ENCODE measurements around the gene ZNF680.
"Not testable (repeated sequence)": the region's sequence is repeated elsewhere in the genome, so short reads cannot be mapped to it uniquely, and the experiment has no call there.

ZNF680 gene

GRCh38 chr7:64562626-64563278 lies at the start of gene ZNF680:
Gene ZNF680, minus strand, starts transcription at chr7:64563071. Its CDS starts 117 bp downstream, at chr7:64562954.
- DNase-seq (ENCODE audit: low read depth in 2 of 2), result peak; percentile 85 to 86

- no peak for DNase-seq (ENCODE audit: low read depth in 2 of 2)
Observed at GRCh38 chr7:64612452-64612851, 49.6 kb upstream of the ZNF680 start.

DNA sequence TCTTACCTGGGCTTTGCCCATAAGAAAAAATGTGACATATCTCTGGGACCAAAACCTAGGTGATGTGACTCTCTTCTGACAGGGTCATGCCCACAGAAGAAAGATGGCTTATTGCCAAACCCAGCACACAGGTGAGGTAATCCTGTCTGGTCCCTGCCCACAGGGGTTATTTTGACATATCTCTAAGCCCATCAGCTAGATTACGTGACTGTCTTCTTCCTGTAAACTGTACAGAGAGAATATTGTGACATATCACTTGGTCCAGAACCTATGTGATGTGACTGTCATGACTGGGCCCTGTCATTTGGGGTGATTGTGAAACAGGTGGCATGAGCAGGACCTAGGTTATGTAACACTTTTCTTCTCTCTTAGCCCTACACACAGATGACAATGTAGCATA lies 48.8 kb upstream of the ZNF680 start:
- DNase-seq (ENCODE audit: low read depth in 2 of 2), result no peak

GRCh38 chr7:64610997-64611396 lies 48.1 kb upstream of the ZNF680 start:
- no peak for DNase-seq (ENCODE audit: low read depth in 2 of 2)

- DNase-seq (ENCODE audit: low read depth in 2 of 2), result no peak
Observed at GRCh38 chr7:64608116-64608910, 45.4 kb upstream of the ZNF680 start.

DNA sequence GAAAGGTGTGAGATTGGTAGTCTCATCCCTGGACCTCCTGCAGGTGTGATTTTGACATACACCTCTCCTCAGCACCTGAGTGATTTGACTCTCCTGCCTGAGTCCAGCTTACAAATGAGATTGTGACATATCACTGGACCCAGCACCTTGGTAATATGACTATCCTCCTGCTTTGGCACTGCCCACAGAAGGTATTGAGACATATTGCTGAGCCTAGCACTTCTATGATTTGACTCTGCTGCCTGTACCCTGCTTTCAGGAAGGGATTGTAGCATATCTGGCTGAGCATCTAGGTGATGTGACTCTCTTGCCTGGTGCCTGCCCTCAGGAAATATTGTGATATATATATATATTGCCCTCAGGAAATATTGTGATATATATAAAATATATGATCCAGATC lies 43.5 kb upstream of the ZNF680 start:
- no peak for DNase-seq (ENCODE audit: low read depth in 2 of 2)

DNA sequence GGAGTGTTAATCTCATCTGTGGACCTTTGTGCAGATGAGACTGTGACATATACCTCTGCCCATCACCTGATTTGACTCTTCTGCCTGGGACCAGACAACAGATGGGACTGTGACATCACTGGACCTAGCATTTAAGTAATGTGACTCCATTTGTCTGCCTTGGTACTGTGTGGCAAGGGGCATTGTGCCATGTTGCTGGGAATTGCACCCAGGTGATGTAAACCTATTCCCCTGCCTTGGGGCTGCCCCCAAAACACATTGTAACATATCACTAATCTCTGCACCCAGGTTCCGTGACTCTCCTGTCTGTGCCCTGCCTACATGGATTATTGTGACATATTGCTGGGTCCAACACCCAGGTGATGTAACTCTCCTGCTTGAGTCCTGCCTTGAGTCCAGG lies 40.4 kb upstream of the ZNF680 start:
- no peak for DNase-seq (ENCODE audit: low read depth in 2 of 2)

DNA sequence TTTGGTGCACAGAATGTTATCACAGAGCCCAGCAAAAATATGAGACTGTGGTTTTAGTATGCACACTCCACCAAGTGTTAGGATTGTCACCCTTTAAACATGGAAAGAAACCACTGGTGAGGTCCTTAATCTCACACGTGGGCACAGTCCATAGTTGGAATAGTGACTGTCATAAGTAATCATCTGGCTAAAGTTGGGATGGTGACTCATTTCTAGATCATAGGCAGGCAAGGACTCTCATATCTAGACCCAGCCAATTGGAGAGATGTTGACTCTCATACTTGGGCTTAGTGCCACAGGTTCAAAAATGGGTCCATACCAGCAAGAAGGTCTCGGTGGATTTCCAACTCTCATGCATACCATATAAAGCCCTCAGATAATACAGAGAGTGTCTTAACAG lies 39.6 kb upstream of the ZNF680 start:
- no peak for DNase-seq (ENCODE audit: low read depth in 2 of 2)

GRCh38 chr7:64602086-64602485 lies 39.2 kb upstream of the ZNF680 start:
- DNase-seq (ENCODE audit: low read depth in 2 of 2), result no peak

- no peak for DNase-seq (ENCODE audit: low read depth in 2 of 2)
Observed at GRCh38 chr7:64599359-64599758, 36.5 kb upstream of the ZNF680 start.

DNA sequence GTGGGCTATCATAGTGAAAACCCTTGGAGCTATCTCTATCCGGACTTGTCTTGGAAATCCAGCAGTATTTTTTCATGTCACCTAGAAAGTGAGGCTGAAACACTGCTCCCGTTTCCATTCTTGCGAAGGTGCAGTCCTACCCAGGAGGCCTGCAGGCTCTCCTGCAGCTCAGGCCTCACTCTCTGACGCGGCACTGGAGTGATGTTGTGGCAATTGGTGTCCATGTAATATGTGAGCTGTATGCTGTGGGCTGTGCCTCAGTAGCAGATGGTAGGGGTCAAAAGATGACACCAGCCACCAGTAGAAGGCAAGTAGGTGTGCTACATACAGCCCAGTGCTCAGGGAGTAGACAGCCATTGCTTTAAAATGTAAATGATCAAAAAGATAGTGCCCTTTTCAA lies 28.1 kb upstream of the ZNF680 start:
- no peak for DNase-seq (ENCODE audit: low read depth in 2 of 2)

GRCh38 chr7:64581926-64582894 lies 19.3 kb upstream of the ZNF680 start:
- DNase-seq (ENCODE audit: low read depth in 2 of 2), result no peak

GRCh38 chr7:64581391-64581790 lies 18.5 kb upstream of the ZNF680 start:
- DNase-seq (ENCODE audit: low read depth in 2 of 2), result no peak

DNA sequence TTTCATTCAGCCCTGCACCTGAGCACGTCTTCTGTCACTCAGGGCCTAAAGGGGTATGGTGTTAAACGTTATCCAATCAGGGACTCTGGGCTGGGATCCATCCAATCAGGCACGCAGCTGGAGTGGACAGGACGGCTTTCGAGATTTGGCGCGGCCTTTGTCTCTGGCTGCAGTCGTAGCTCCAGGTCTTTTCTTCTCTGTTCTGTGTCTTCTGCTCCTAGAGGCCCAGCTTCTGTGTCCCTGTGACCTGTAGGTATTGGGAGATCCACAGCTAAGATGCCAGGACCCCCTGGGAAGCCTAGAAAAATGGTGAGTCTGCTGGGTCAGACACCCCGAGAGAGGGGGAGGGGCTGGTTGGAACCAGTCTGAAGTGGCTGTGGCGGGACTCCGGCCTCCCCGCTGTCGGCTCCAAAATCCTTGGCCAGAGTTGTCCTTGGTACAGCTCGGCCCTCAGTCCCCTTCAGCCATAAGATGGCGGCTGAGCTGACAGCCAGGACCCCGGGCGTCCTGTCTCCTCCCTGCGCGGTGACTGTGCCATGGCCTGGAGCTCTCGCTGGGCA lies 11.7 kb upstream of the ZNF680 start:
- no peak for DNase-seq (ENCODE audit: low read depth in 2 of 2)

- DNase-seq (ENCODE audit: low read depth in 2 of 2), result not testable (repeated sequence)
Observed at GRCh38 chr7:64570284-64570605, 7.4 kb upstream of the ZNF680 start.

DNA sequence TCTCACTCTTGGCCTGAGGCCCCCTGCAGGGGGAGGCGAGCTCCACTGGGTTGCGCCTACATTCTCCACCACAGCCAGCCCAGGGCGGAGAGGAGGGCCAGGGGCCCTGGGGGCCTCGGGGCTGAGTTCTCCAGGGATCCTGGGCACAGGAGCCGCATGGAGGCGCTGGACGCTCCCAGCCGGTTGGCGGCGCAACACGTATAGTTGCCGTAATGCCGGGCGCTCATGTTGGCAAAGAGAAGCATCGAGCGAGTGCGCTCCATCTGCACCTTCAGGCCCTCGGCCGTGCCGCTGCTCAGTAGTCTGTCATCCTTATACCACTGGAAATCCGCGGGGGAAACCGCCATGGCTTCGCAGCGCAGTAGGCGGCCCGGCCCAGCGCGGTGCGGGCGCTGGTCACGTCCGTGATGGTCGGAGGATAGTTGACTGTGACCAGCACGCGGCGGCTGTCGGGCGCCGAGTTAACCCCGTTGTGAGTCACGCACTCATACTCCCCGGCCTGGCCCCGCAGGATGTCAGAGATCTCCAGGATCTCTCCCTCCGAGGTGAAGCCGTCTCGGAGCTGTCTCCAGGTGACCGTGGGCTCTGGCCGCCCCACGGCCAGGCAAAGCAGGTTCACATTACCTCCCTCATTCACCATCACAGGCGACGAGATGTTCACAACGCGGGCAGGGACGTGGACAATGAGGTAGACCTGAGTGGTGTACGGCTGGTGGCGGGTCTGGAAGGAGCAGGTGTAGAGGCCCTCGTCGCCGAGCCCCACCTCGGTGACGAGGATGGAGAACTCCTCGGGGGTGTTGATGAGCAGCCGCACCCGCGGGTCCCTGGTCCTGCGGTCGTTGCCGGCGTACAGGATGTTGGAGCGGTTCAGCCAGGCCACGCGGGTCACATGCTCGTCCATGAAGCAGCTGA lies 6.8 kb upstream of the ZNF680 start:
- not testable (repeated sequence) for DNase-seq (ENCODE audit: low read depth in 2 of 2)

- DNase-seq (ENCODE audit: low read depth in 2 of 2), result no peak
Observed at GRCh38 chr7:64562256-64562625, 630 bp downstream of the ZNF680 start.

- no peak for DNase-seq (ENCODE audit: low read depth in 2 of 2)
Observed at GRCh38 chr7:64559206-64559605, 3.7 kb downstream of the ZNF680 start.

DNA sequence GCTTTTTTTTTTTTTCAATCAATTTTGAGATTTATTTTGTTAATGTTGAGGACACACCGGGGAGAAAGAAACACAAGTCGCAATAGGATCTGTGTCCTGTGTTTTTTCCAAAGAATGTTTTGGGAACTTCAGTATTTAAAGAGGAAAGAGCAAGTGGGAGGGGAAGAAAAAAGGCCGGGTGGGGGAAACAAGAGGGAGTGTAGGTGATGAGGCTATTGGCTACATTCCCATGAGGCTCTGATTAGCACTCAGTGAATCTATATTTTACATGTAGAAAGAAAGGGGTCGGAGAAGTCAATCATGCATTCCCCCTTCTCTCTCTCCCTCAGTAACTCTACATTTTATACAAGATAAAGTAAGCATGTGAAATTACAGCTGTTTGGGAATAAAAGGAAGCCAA lies 4.1 kb downstream of the ZNF680 start:
- no peak for DNase-seq (ENCODE audit: low read depth in 2 of 2)

- no peak for DNase-seq (ENCODE audit: low read depth in 2 of 2)
Observed at GRCh38 chr7:64558323-64558705, 4.6 kb downstream of the ZNF680 start.

Measured in fibroblast of skin of left quadriceps (primary cell).